NCI-H446 treated with DMSO at 0.1 percent for 48 hours (cell line): ENCODE results near the gene SLC35B3.
"Not testable (repeated sequence)": the region's sequence is repeated elsewhere in the genome, so short reads cannot be mapped to it uniquely, and the experiment has no call there.

Experiments
- DNase-seq: peaks from one replicate; lab custom pipeline; 2025; lab: John Stamatoyannopoulos, UW

The SLC35B3 gene

DNA sequence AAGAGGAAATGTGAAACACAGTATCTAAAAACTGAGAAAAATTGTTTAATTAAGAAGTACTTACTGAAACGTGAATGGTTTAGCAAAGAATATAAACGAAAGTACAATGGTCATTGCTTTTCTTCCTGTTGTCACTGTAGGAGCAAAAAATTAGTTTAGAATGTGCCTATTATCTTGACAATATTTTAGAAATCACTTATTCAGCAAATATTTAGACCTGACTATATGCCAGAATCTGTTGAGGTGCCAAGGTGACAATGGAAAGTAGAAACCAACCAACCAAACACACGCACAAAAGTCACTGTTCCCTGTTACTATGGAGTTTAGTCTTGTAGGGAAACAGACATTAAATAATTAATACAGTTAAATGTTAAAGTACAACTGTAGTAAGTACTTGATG is 20.5 kb downstream of the SLC35B3 start:
- DNase-seq = no peak

DNA sequence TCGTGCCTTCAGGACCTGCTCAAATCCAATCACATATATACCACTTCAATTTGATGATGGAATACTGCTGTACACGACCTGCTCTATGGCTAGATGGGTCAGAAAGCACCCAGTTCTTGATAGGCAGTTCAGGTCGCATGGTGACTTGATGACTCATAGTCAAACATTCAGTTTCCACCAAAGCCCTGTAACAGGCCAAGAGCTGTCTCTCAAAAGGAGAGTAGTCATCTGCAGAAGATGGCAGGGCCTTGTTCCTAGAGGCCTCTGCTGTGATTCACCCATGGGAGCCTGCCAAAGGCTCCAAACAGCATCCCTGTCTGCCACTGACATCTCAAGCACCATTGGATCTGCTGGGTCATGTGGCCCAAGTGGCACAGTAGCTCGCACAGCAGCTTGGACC is 29.4 kb downstream of the SLC35B3 start:
- not testable (repeated sequence) for DNase-seq

GRCh38 chr6:8402546-8402945 is 32.8 kb downstream of the SLC35B3 start:
- DNase-seq = no peak

DNA sequence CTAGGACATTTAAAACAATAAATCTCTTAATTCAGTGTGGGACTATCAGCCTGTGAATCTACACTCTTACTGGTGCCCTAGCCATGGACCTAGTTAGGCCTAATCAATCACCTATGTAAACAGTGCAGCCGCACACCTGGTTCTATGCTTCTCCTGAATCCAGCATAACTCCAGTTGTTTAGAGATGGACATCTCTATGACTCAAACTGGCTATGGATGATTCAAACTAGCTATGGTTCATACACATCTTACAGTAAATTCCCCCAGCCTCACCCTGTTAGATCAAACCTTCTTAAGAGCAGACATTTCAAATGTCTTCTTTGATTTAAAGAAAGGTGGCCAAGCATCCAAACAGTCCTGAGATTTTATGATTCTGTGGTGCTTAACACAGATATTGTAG is 34.7 kb downstream of the SLC35B3 start:
- no peak for DNase-seq

DNA sequence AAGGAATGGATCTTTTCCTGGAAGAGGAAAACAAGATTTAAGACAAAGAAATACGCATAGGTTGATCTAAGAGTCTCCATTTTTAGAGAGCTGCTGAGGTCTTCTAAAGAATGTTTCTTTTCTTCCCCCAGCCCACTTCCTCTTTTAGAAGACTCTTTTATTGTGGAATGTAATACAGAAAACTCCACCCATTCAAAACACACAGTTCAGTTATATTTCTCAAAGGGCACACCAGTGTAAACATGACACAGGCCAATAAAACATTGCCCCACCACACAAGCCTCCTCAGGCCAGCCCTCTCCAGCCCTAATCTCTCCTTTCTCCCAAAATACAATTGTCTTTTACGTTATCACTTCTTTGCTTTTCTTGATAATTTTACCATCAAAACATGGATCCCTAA is 42.8 kb downstream of the SLC35B3 start:
- DNase-seq = no peak

DNA sequence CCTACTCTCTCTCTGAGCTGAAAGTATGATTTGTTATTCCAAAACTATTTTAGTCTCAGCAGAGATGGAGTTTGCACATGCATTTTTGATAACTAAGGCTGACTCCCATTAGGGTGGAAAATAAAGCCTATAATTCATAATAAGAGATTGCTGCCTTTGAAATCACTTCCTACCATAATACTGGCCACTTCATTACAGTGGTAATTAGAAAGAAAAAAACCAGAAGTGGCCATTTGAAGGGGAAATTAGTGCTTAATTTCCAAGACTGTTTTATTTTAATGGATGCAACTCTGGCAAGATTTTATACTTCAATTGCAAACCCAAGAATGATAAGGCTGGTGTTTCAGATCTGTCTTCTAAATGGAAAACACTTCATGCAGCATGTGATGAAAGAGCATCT is 43.4 kb downstream of the SLC35B3 start:
- no peak for DNase-seq

- no peak for DNase-seq
These were observed 46.1 kb downstream of the SLC35B3 start for GRCh38 chr6:8389036-8389818.

DNA sequence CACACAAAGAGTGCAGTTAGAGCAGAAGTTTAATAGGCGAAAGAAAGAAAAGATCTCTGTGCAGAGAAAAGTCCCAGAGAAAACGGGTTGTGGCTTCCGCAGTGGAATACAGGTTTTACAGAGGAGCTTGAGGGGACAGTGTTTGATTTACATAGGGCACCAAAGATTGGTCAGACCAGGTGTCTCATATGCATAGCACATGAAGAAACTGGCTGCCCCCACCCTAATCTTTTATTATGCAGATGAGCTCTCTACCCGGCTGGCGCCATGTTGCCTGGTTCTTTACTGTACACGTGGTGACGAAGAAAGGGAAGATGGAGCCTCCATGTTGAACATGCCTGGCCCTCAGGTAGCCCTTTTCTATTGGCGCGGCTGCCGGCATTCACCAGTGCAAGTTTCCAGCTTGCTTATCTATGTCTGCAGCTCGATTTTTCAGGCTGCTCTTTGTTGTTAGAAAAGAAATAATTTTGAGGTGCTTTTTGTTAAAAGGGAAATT is 47.4 kb downstream of the SLC35B3 start:
- DNase-seq = no peak

DNA sequence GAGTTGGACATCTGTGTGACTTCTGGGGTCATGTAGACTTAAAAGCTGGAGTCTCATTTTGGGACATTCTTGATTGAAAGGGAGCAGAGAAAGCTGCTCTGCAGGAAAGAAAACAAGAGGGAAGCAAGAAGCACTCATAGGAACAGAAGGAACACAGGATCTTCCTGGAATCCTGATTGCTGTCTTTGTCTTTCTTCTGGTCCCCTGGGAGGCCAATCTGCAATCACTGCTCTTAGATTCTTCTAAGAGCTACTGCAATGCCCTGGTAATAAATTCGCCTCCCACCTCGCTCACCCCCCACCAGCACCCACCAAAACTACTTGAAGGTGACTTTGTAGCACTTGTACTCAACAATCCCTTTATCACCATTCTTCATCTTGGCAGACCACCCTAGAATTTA is 51.8 kb downstream of the SLC35B3 start:
- DNase-seq = no peak

GRCh38 chr6:8382434-8382833 is 52.9 kb downstream of the SLC35B3 start:
- no peak for DNase-seq

DNA sequence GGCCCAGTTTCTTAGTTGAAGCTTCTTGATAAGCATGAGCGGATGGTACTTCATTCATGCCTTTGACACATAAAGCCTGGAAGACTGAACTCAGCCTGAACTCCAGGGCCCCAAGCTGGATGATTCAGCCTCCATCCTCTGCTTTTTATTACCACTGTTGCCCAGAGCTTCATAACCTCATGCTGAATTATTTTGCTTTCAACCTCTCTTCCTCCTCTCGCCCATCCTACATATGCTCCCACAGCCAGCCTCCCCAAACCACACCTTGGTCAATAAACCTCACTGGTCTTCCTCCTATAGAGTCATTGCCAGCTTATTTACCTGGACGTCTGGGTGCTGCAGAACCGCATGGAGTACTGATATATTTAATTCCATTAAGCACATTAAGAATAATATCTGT is 59.4 kb downstream of the SLC35B3 start:
- no peak for DNase-seq
